NT2/D1 (cell line): ENCODE data around the gene CCDC57.

Experiments
- DNase-seq: peaks from one replicate; pipeline ENCODE4 v3.0.0-alpha.2; 2011; ENCODE audit warnings: low read depth, low spot score
- H3K27me3 ChIP-seq: 2 replicates; pipeline ENCODE4 v1.6.0; 2011; ENCODE audit warnings: mild to moderate bottlenecking; ENCODE audit not compliant: insufficient read length, insufficient read depth
- H3K36me3 ChIP-seq: 2 replicates; pipeline ENCODE4 v1.6.1; 2011; ENCODE audit warnings: mild to moderate bottlenecking, low read length, mixed read lengths; ENCODE audit not compliant: insufficient read depth, insufficient read length
- H3K4me1 ChIP-seq: 2 replicates; pipeline ENCODE4 v1.5.1; 2011; ENCODE audit not compliant: insufficient read depth, insufficient read length
- H3K4me3 ChIP-seq: 2 replicates; pipeline ENCODE4 v1.5.1; 2011; ENCODE audit warnings: low read depth; ENCODE audit not compliant: insufficient read length
- H3K9ac ChIP-seq: 2 replicates; pipeline ENCODE4 v1.6.0; 2011; ENCODE audit warnings: low read depth; ENCODE audit not compliant: insufficient read length
- H3K9me3 ChIP-seq: 2 replicates; pipeline ENCODE4 v1.5.1; 2011; ENCODE audit warnings: mild to moderate bottlenecking, low read length; ENCODE audit not compliant: insufficient read depth
- SUZ12 ChIP-seq: IDR thresholded peaks from 2 replicates; pipeline ENCODE4 v1.6.1; 2011; ENCODE audit not compliant: insufficient read length, insufficient read depth; ENCODE audit errors: extremely low read depth
- YY1 ChIP-seq: IDR thresholded peaks from 2 replicates; pipeline ENCODE4 v1.6.1; 2011; ENCODE audit not compliant: insufficient read length, insufficient read depth
- ZNF274 ChIP-seq: IDR thresholded peaks from 2 replicates; pipeline ENCODE4 v1.6.1; 2011; ENCODE audit warnings: mild to moderate bottlenecking, low read depth, low read length

The CCDC57 gene

GRCh38 chr17:82237083-82237745 is 24.6 kb upstream of the CCDC57 start:
- no peak for TF ChIP-seq SUZ12
- TF ChIP-seq YY1 = no peak
- no peak overlapping the region for H3K4me3 ChIP-seq
- no peak overlapping the region for H3K9ac ChIP-seq
- H3K9me3 ChIP-seq = no peaks in the 10 kb centered on the region
- peaks cover 61% of the 10 kb centered on the region for H3K4me1 ChIP-seq
- peaks cover 81% of the 10 kb centered on the region for H3K36me3 ChIP-seq
- no peak for DNase-seq
- H3K27me3 ChIP-seq = no peaks in the 10 kb centered on the region

- Histone ChIP-seq H3K27me3 (no peaks in the 10 kb centered on the region), H3K4me3 (no peak overlapping the region), H3K9ac (peak overlapping the region; percentile 70), H3K36me3 (peaks cover 74% of the 10 kb centered on the region), H3K9me3 (no peaks in the 10 kb centered on the region), H3K4me1 (peaks cover 57% of the 10 kb centered on the region)
- DNase-seq = no peak
- TF ChIP-seq YY1 (no peak), SUZ12 (no peak), ZNF274 (no peak)
These were observed 23.7 kb upstream of the CCDC57 start for GRCh38 chr17:82236142-82236971.

- no peak overlapping the region for H3K4me3 ChIP-seq
- H3K4me1 ChIP-seq = peaks cover 55% of the 10 kb centered on the region
- peaks cover 68% of the 10 kb centered on the region for H3K36me3 ChIP-seq
- TF ChIP-seq SUZ12 (no peak), ZNF274 (no peak), YY1 (no peak)
- no peaks in the 10 kb centered on the region for H3K27me3 ChIP-seq
- DNase-seq = no peak
- H3K9ac ChIP-seq = peak overlapping the region; percentile 70
- H3K9me3 ChIP-seq = no peaks in the 10 kb centered on the region
These were observed 23.1 kb upstream of the CCDC57 start for GRCh38 chr17:82235775-82236141.

- no peak for TF ChIP-seq ZNF274
- TF ChIP-seq SUZ12 = no peak
- no peak for TF ChIP-seq YY1
These were observed 22.6 kb upstream of the CCDC57 start for GRCh38 chr17:82235056-82235774.

GRCh38 chr17:82234211-82235055 is 21.8 kb upstream of the CCDC57 start:
- H3K9ac ChIP-seq = peak overlapping the region; percentile 53

More at GRCh38 chr17:82235056-82235774, 22.6 kb upstream of the CCDC57 start:
- no peaks in the 10 kb centered on the region for H3K9me3 ChIP-seq
- H3K4me1 ChIP-seq = peaks cover 59% of the 10 kb centered on the region
- peak overlapping the region; percentile 70 for H3K9ac ChIP-seq
- no peak overlapping the region for H3K4me3 ChIP-seq
- peaks cover 62% of the 10 kb centered on the region for H3K36me3 ChIP-seq
- peaks cover 2% of the 10 kb centered on the region for H3K27me3 ChIP-seq
- DNase-seq = no peak

GRCh38 chr17:82232876-82233785 is 20.5 kb upstream of the CCDC57 start:
- DNase-seq = no peak
- H3K9me3 ChIP-seq = no peaks in the 10 kb centered on the region
- peak overlapping the region; percentile 51 for H3K9ac ChIP-seq
- peaks cover 56% of the 10 kb centered on the region for H3K4me1 ChIP-seq
- no peak for TF ChIP-seq ZNF274
- no peak for TF ChIP-seq SUZ12
- no peak for TF ChIP-seq YY1
- peaks cover 11% of the 10 kb centered on the region for H3K27me3 ChIP-seq
- H3K36me3 ChIP-seq = peaks cover 52% of the 10 kb centered on the region
- no peak overlapping the region for H3K4me3 ChIP-seq

More at GRCh38 chr17:82234211-82235055, 21.8 kb upstream of the CCDC57 start:
- Histone ChIP-seq H3K9me3 (no peaks in the 10 kb centered on the region), H3K4me1 (peaks cover 59% of the 10 kb centered on the region), H3K36me3 (peaks cover 61% of the 10 kb centered on the region), H3K4me3 (no peak overlapping the region), H3K27me3 (peaks cover 8% of the 10 kb centered on the region)
- no peak for DNase-seq
- TF ChIP-seq ZNF274 (no peak), YY1 (no peak), SUZ12 (no peak)
